HepG2 (cell line): Measurements from ENCODE around the gene ZNF282. TPM values are rescaled to one million over a fixed set of nuclear protein-coding genes. Genes with fewer than 3 reads are reported as not detected.

Experiments used
- HNRNPUL1 ChIP-seq: fragments of 200-400 bp; formaldehyde crosslinking; IDR thresholded peaks from 2 replicates; pipeline ENCODE4 v1.6.1; 2017; ENCODE audit warnings: low read depth, mild to moderate bottlenecking, low read length, moderate library complexity
- KLF9 ChIP-seq: IDR thresholded peaks from 2 replicates; pipeline ENCODE4 v1.6.1; 2016; ENCODE audit warnings: low read depth
- KMT2A ChIP-seq: sonication (generic); formaldehyde crosslinking; IDR thresholded peaks from 2 replicates; pipeline ENCODE4 v1.4.0; 2020; ENCODE audit warnings: missing genetic modification reagents
- NFIC ChIP-seq: IDR thresholded peaks from 2 replicates; pipeline ENCODE4 v1.6.1; 2012; ENCODE audit warnings: mild to moderate bottlenecking, low read length, inconsistent platforms
- NR1H2 ChIP-seq: sonication (generic); formaldehyde crosslinking; IDR thresholded peaks from 2 replicates; pipeline ENCODE4 v1.8.1; 2022; ENCODE audit warnings: low read depth, missing genetic modification reagents, borderline replicate concordance
- PAF1 ChIP-seq: IDR thresholded peaks from 2 replicates; pipeline ENCODE4 v1.6.1; 2016; ENCODE audit warnings: missing genetic modification reagents, missing compliant biosample characterization
- SATB2 ChIP-seq: sonication (generic); formaldehyde crosslinking; IDR thresholded peaks from 2 replicates; pipeline ENCODE4 v1.5.0; 2020; ENCODE audit warnings: missing genetic modification reagents
- SPEN ChIP-seq: sonication (generic); formaldehyde crosslinking; IDR thresholded peaks from 2 replicates; pipeline ENCODE4 v1.5.1; 2020; ENCODE audit warnings: low read depth, mild to moderate bottlenecking, missing genetic modification reagents
- SRF ChIP-seq: IDR thresholded peaks from 2 replicates; pipeline ENCODE4 v1.6.1; 2011; ENCODE audit warnings: mild to moderate bottlenecking, low read depth, low read length, moderate library complexity
- ZBTB7B ChIP-seq: sonication (generic); formaldehyde crosslinking; IDR thresholded peaks from 2 replicates; pipeline ENCODE4 v1.4.0; 2020; ENCODE audit warnings: missing genetic modification reagents
- ZEB1 ChIP-seq: IDR thresholded peaks from 2 replicates; pipeline ENCODE4 v1.6.1; 2012; ENCODE audit warnings: mild to moderate bottlenecking, low read depth, inconsistent platforms; ENCODE audit not compliant: insufficient replicate concordance
- ZFAT ChIP-seq: sonication (generic); formaldehyde crosslinking; conservative IDR thresholded peaks from 2 replicates; pipeline ENCODE4 v1.8.1; 2023; ENCODE audit warnings: missing genetic modification reagents, inconsistent platforms
- ZMAT3 ChIP-seq: sonication (generic); formaldehyde crosslinking; conservative IDR thresholded peaks from 2 replicates; pipeline ENCODE4 v1.7.0; 2021; ENCODE audit warnings: missing genetic modification reagents
- ZNF180 ChIP-seq: sonication (generic); formaldehyde crosslinking; IDR thresholded peaks from 2 replicates; pipeline ENCODE4 v1.4.0; 2020; ENCODE audit warnings: low read depth, missing genetic modification reagents, borderline replicate concordance
- ZNF382 ChIP-seq: sonication (generic); formaldehyde crosslinking; IDR thresholded peaks from 2 replicates; pipeline ENCODE4 v1.5.0; 2020; ENCODE audit warnings: missing genetic modification reagents, mild to moderate bottlenecking, borderline replicate concordance
- ZNF75D ChIP-seq: sonication (generic); formaldehyde crosslinking; IDR thresholded peaks from 2 replicates; pipeline ENCODE4 v1.8.1; 2023; ENCODE audit warnings: missing genetic modification reagents, mild to moderate bottlenecking, borderline replicate concordance
- ZNF816 ChIP-seq: sonication (generic); formaldehyde crosslinking; IDR thresholded peaks from 2 replicates; pipeline ENCODE4 v1.8.0; 2022; ENCODE audit warnings: missing genetic modification reagents, mild to moderate bottlenecking, borderline replicate concordance
- polyA plus RNA-seq, 8 experiments: library from polyadenylated mRNA; depleted of rRNA in 3 of 8; stranded (reverse) in 7 of 8; unstranded in 1 of 8; fragments of >200 nt; fragmentation: Illumina TruSeq in 4 of 8; extraction: Trizol in 4 of 8; gene quantifications; 2 replicates each; pipeline versions ENCODE4 v1.2.1 to v1.2.3, GENCODE V29; 2011 to 2016; ENCODE audit warnings: low read depth in 4 of 8, missing spikeins in 1 of 8, mixed read lengths in 1 of 8; ENCODE audit not compliant: insufficient read depth in 1 of 8
- total RNA-seq, 5 experiments: library from RNA; depleted of rRNA; stranded (reverse); fragments of >200 nt; fragmentation: Illumina TruSeq; extraction: Trizol; gene quantifications; 2 replicates each; pipeline ENCODE4 v1.2.3, GENCODE V29; 2016; ENCODE audit warnings: low read depth in 1 of 5
- TF ChIP-seq, protein P1 (sequence below): sonication (generic); formaldehyde crosslinking; IDR thresholded peaks from 2 replicates; pipeline ENCODE4 v1.9.0; 2021; ENCODE audit warnings: missing genetic modification reagents, borderline replicate concordance
- TF ChIP-seq, protein P2 (sequence below): sonication (generic); formaldehyde crosslinking; IDR thresholded peaks from 2 replicates; pipeline ENCODE4; 2020; ENCODE audit warnings: missing genetic modification reagents, mild to moderate bottlenecking, borderline replicate concordance
- TF ChIP-seq, protein P3 (sequence below): sonication (generic); formaldehyde crosslinking; IDR thresholded peaks from 2 replicates; pipeline ENCODE4 v1.5.0; 2020; ENCODE audit warnings: missing genetic modification reagents, mild to moderate bottlenecking, borderline replicate concordance
- TF ChIP-seq, protein P4 (sequence below): sonication (generic); formaldehyde crosslinking; IDR thresholded peaks from 2 replicates; pipeline ENCODE4 v1.9.0; 2021; ENCODE audit warnings: missing genetic modification reagents, borderline replicate concordance
- TF ChIP-seq, protein P5 (sequence below): sonication (generic); formaldehyde crosslinking; IDR thresholded peaks from 2 replicates; pipeline ENCODE4 v1.8.1; 2023; ENCODE audit warnings: missing genetic modification reagents, mild to moderate bottlenecking, borderline replicate concordance

Gene ZNF282
- total and polyA plus RNA-seq, 2 of the 13 experiments (the other 11 are each of a cell fraction or from before 2014, with no cell fraction given), result 9.1 to 20.9 TPM

DNA sequence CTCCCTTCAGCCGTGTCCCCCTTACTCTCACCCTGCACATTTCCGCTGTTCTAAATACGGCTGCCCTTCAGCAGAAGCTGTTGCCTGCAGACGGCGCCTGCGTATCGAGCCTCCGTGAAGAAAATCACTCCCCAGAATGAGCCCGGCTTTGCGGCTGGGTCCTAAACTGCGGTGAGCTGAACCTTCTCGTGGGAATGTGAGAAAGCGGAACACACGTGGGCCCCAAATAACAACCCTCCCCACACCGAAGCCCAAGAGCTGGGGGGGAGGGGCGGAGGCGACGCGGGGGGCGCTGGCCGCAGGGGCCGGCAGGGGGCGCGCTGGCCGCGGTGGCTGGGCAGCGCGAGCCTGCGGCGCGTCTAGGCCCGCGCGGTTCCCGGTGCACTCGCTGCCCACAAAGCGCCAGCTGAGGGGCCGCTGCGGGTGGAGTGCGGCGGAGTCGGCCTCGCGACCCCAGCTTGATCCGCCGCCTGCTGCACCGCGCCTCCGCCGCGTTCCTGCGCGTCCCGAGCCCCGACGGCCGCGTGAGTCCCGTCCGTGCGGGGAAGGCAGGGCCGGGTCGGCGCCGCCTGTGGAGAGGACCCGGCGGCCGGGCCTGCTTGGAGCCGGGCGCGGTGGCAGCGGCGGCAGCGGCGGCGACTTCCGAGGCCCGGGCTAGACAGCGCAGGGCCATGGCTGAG, 48.1 kb upstream of the ZNF282 start, which contains the start of gene ZNF398 (continued):
- TF ChIP-seq, protein P1, sequence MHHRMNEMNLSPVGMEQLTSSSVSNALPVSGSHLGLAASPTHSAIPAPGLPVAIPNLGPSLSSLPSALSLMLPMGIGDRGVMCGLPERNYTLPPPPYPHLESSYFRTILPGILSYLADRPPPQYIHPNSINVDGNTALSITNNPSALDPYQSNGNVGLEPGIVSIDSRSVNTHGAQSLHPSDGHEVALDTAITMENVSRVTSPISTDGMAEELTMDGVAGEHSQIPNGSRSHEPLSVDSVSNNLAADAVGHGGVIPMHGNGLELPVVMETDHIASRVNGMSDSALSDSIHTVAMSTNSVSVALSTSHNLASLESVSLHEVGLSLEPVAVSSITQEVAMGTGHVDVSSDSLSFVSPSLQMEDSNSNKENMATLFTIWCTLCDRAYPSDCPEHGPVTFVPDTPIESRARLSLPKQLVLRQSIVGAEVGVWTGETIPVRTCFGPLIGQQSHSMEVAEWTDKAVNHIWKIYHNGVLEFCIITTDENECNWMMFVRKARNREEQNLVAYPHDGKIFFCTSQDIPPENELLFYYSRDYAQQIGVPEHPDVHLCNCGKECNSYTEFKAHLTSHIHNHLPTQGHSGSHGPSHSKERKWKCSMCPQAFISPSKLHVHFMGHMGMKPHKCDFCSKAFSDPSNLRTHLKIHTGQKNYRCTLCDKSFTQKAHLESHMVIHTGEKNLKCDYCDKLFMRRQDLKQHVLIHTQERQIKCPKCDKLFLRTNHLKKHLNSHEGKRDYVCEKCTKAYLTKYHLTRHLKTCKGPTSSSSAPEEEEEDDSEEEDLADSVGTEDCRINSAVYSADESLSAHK (CRISPR knock-in tag), result no peak
- TF ChIP-seq SRF, result no peak
- no peak for TF ChIP-seq ZNF382 (CRISPR knock-in tag)
- no peak for TF ChIP-seq PAF1 (CRISPR knock-in tag)
- peak; percentile 50; the same call in 1 of the 2 replicates for TF ChIP-seq ZBTB7B
- no peak for TF ChIP-seq ZEB1
- no peak for TF ChIP-seq ZNF180 (CRISPR knock-in tag)
- peak; percentile 32; the same call in 1 of the 2 replicates for TF ChIP-seq KMT2A
- TF ChIP-seq, protein P2, sequence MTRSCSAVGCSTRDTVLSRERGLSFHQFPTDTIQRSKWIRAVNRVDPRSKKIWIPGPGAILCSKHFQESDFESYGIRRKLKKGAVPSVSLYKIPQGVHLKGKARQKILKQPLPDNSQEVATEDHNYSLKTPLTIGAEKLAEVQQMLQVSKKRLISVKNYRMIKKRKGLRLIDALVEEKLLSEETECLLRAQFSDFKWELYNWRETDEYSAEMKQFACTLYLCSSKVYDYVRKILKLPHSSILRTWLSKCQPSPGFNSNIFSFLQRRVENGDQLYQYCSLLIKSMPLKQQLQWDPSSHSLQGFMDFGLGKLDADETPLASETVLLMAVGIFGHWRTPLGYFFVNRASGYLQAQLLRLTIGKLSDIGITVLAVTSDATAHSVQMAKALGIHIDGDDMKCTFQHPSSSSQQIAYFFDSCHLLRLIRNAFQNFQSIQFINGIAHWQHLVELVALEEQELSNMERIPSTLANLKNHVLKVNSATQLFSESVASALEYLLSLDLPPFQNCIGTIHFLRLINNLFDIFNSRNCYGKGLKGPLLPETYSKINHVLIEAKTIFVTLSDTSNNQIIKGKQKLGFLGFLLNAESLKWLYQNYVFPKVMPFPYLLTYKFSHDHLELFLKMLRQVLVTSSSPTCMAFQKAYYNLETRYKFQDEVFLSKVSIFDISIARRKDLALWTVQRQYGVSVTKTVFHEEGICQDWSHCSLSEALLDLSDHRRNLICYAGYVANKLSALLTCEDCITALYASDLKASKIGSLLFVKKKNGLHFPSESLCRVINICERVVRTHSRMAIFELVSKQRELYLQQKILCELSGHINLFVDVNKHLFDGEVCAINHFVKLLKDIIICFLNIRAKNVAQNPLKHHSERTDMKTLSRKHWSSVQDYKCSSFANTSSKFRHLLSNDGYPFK (CRISPR knock-in tag), result no peak
- TF ChIP-seq, protein P3, sequence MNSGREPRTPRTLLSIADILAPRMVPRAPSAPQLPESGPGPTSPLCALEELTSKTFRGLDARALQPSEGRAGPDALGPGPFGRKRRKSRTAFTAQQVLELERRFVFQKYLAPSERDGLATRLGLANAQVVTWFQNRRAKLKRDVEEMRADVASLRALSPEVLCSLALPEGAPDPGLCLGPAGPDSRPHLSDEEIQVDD (CRISPR knock-in tag), result no peak
- peak; percentile 71 for TF ChIP-seq SPEN (CRISPR knock-in tag)
- TF ChIP-seq, protein P4, sequence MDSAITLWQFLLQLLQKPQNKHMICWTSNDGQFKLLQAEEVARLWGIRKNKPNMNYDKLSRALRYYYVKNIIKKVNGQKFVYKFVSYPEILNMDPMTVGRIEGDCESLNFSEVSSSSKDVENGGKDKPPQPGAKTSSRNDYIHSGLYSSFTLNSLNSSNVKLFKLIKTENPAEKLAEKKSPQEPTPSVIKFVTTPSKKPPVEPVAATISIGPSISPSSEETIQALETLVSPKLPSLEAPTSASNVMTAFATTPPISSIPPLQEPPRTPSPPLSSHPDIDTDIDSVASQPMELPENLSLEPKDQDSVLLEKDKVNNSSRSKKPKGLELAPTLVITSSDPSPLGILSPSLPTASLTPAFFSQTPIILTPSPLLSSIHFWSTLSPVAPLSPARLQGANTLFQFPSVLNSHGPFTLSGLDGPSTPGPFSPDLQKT (CRISPR knock-in tag), result no peak
- TF ChIP-seq ZFAT (CRISPR knock-in tag), result no peak
- TF ChIP-seq, protein P5, sequence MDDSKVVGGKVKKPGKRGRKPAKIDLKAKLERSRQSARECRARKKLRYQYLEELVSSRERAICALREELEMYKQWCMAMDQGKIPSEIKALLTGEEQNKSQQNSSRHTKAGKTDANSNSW (CRISPR knock-in tag), result no peak
- TF ChIP-seq NR1H2, result no peak
- no peak for TF ChIP-seq KLF9 (CRISPR knock-in tag)
- TF ChIP-seq ZMAT3 (CRISPR knock-in tag), result no peak; the same call in 1 of the 2 replicates
- no peak for TF ChIP-seq HNRNPUL1
- TF ChIP-seq NFIC, result no peak
- no peak for TF ChIP-seq ZNF75D
- TF ChIP-seq ZNF816, result no peak
- TF ChIP-seq SATB2, result no peak
